HG02943 (cell line): ENCODE results near the gene PUSL1.
A peak's percentile ranks its signal among the peaks of the same experiment; 100 is the strongest.
"Not testable (repeated sequence)": the region's sequence is repeated elsewhere in the genome, so short reads cannot be mapped to it uniquely, and the experiment has no call there.

Experiments
- ATAC-seq: cut with Tn5 transposase; IDR thresholded peaks from one replicate; pipeline ENCODE4 v1.9.1; 2021; ENCODE audit warnings: mild to moderate bottlenecking, low read depth, moderate library complexity; ENCODE audit not compliant: unreplicated experiment

PUSL1 gene

DNA sequence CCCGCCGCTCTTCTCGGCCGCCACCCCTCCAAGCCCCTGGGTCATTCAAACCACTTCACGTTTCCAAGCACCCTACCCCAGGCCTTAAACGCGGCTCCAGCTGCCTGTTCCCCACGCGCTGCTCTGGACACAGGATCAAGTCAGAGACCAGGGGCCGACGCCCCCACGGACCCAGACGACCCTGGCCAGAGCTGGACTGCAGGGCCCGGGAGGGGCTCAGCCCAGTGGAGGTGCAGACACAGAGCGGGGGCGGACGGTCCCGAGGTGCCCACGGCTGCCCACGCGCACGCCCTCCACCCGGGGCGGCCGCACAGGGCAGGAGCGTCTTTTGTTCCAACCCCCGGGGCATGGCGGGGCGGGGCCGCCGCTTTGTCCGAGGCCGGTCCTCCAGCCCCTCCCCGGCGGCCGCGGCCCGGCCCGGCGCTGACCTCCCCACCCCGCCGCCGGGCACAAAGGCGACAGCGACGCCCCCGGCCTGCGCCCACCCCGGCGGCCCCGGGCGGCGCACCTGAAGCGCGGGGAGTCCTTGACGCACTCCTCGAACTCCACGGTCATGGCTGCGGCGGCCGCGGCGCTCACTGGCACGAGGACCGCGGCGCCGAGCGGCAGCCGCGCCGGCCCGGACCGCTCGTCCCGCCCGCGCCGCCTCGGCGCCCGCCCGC, 1.0 kb upstream of the PUSL1 start:
- ATAC-seq: peak; percentile 1

- peak; percentile 5 for ATAC-seq
These were observed 406 bp downstream of the PUSL1 start for GRCh38 chr1:1308756-1309250.

DNA sequence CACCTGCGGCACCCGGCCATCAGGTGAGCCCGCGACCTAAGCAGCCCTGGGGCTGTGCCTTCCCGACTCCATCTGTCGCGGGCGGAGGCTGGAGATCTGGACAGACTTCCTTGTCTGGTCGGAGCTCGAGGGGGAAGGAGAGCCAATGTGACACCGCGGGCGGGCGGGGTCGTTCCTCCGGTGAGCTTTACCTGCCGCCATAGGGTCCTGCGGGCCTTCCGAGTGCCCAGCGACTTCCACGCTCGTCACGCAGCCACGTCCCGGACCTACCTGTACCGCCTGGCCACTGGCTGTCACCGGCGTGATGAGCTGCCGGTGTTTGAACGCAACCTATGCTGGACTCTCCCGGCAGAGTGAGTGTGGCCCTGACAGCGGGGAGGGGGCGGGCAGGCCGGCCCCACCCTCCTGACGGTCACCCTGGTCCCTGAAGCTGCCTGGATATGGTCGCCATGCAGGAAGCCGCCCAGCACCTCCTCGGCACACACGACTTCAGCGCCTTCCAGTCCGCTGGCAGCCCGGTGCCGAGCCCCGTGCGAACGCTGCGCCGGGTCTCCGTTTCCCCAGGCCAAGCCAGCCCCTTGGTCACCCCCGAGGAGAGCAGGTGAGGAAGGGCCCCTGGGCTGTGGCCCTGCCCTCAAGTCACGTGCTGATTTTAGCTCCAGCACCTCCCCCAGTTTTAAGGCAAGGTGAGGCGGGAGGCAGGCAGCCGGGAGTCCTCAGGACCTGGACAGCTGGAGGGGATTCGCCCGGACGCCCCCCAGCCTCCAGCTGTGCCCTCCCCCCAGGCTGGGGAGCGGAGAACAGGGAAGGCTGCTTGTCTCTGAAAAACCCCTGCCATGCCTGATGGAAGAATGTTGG, 1.1 kb downstream of the PUSL1 start:
- ATAC-seq: no peak

- no peak for ATAC-seq
These were observed 1.6 kb downstream of the PUSL1 start for GRCh38 chr1:1310109-1310385.

GRCh38 chr1:1310476-1311053, 2.2 kb downstream of the PUSL1 start:
- no peak for ATAC-seq

DNA sequence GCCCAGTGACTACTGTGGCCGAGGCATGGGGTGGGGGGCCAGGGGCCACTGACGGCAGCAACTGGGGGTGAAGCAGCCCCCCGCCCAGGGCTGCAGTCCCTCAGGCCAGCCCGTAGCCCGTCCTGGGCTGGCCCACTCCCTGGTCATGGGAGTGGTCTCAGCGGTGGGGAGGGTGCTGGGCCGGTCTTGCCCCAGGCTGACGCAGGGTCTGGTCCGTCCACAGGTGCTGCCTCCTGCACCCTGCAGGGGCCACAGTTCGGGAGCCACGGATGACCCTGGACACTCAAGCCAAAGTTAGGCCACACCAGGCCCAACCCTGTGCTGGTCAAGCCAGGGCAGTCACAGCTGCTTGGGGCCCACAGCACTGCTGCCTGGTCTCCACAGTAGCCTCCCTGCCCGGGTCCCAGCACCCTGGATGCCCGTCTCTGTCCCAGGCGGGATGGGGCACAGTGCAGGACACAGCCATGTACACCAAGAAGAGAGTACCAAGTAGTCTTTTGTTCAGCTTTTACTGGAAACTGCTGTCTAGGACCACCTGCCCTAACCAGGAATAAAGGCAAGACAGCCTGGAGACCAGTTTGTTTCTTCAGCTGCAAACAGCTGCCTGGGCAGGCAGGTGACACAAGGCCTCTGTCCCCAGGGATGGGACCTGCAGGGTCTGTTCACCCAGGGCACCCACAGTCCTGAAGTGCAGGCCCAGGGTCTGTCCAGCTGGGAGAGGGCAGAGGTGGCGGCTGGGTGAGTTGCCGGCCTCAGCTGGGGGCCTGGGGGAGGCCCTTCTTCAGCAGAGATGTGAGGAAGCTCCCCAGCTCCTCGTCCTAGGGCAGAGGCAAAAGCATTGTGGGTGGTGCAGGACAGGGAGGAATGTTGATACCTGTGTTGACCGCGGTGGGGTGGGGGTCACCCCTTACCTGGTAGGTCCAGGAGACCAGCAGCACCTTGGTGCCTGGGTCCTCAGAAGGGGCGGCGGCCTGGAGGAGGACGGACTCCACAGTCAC, 3.0 kb downstream of the PUSL1 start:
- ATAC-seq: no peak

GRCh38 chr1:1312450-1313314, 4.3 kb downstream of the PUSL1 start:
- ATAC-seq: no peak

GRCh38 chr1:1313500-1314236, 5.3 kb downstream of the PUSL1 start:
- no peak for ATAC-seq

DNA sequence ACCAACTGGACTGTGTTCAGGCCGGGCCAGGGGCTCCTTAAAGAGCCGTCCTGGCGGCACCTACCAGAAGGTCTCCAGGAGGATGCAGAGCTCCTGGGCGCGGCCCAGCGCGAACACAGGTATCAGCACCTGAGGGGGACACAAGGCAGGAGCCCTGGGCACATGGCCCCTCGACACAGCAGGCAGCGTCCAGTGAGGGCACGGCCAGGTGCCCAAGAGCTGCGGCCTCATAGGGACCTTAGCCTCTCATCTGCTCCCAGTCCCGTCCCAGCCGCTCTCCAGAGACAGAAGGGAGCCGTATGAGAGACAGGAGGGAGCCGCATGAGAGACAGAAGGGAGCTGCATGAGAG, 5.8 kb downstream of the PUSL1 start:
- ATAC-seq: no peak

DNA sequence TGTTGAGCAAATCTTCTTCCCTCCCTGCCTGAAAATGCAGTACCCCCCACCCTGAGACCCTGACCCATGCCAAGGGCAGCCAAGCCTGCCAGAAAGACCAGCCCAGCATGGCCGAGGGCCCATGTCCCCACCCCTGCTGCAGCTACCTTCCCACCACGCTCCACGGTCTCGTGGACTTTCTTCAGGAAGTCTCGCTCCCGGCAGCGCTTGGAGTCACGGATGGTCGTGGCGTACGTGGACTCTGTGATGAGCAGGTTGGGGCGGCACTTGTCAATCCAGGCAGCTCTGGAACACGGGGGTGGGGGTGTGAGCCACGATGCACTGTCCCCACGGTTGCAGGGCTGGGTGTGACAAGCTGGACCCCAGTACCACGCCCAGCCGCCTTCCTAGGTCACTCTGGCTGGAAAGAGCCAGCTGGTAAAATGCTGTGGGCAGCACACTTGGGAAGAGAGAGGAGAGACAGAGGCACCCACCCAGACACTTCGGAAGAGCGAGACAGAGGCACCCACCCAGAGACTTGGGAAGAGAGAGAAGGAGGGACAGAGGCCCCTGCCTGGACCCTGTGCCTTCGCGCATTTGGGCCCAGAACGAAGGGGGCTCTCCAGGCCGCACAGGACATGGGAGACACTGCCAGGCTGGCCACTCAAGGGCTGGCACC, 6.4 kb downstream of the PUSL1 start:
- no peak for ATAC-seq

GRCh38 chr1:1315435-1315954, 7.1 kb downstream of the PUSL1 start:
- no peak for ATAC-seq

GRCh38 chr1:1316199-1316598, 7.8 kb downstream of the PUSL1 start:
- not testable (repeated sequence) for ATAC-seq

DNA sequence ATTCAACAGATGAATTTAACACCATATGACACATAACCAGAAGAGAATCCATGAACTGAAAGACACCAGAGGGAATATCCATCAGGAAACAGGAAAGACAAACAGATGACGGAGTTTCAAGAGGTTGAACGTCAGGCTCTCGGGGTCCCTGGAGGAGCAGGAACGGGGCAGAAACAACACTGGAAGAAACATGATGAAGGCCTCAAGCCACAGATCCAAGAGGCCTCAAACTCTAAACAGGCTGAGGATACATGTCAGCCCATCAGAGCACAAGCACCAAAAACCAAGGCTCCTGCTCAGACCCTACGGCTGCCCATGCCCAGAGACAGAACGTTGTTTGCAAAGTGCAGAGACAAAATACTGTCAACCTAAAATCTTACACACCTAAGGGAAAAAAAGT, 9.0 kb downstream of the PUSL1 start:
- ATAC-seq: no peak

- no peak for ATAC-seq
These were observed 9.8 kb downstream of the PUSL1 start for GRCh38 chr1:1318131-1318652.

GRCh38 chr1:1318777-1319645, 10.6 kb downstream of the PUSL1 start:
- ATAC-seq: no peak

GRCh38 chr1:1319646-1319941, 11.2 kb downstream of the PUSL1 start:
- ATAC-seq: no peak
